ENCODE results near the gene WWTR1. TPM values are rescaled to one million over a fixed set of nuclear protein-coding genes. Genes with fewer than 3 reads are reported as not detected.

WWTR1 gene
- total and polyA plus RNA-seq, 4 donors = 4.5 to 11.8 (median 9.0) TPM

GRCh38 chr3:149512073-149512782, 145.6 kb downstream of the WWTR1 start:
- TF ChIP-seq YY1 (IDR thresholded peaks at IDR 0.05) = no peak
- TF ChIP-seq JUND (IDR thresholded peaks at IDR 0.05) = no peak
- no peak for TF ChIP-seq GABPA (IDR thresholded peaks at IDR 0.05 in 1 of 2, conservative IDR thresholded peaks at IDR 0.05 in 1 of 2)
- TF ChIP-seq, protein P1, sequence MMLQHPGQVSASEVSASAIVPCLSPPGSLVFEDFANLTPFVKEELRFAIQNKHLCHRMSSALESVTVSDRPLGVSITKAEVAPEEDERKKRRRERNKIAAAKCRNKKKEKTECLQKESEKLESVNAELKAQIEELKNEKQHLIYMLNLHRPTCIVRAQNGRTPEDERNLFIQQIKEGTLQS (IDR thresholded peaks at IDR 0.05) = no peak
- no peak for TF ChIP-seq HNF4A (conservative IDR thresholded peaks at IDR 0.05)
- TF ChIP-seq, protein P2, sequence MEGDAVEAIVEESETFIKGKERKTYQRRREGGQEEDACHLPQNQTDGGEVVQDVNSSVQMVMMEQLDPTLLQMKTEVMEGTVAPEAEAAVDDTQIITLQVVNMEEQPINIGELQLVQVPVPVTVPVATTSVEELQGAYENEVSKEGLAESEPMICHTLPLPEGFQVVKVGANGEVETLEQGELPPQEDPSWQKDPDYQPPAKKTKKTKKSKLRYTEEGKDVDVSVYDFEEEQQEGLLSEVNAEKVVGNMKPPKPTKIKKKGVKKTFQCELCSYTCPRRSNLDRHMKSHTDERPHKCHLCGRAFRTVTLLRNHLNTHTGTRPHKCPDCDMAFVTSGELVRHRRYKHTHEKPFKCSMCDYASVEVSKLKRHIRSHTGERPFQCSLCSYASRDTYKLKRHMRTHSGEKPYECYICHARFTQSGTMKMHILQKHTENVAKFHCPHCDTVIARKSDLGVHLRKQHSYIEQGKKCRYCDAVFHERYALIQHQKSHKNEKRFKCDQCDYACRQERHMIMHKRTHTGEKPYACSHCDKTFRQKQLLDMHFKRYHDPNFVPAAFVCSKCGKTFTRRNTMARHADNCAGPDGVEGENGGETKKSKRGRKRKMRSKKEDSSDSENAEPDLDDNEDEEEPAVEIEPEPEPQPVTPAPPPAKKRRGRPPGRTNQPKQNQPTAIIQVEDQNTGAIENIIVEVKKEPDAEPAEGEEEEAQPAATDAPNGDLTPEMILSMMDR (IDR thresholded peaks at IDR 0.05; ENCODE audit: low read depth, low read length, missing input control) = peak; percentile 85
- peak; percentile 94 to 96 for TF ChIP-seq RAD21 (IDR thresholded peaks at IDR 0.05)
- Histone ChIP-seq H3K4me1 (ENCODE audit: control insufficient read depth in 4 of 4, insufficient read depth in 4 of 4, low read length in 3 of 4) (peaks cover 0 to 10% (median 4%) of the 10 kb centered on the region in 4 donors), H3K9me3 (ENCODE audit: control insufficient read depth in 4 of 4, low read length in 3 of 4) (no peaks in the 10 kb centered on the region), H3K27ac (ENCODE audit: low read depth in 1 of 2, low read length in 2 of 2) (no peak overlapping the region), H3K4me3 (ENCODE audit: low read depth in 1 of 3, low read length in 3 of 3) (no peak overlapping the region), H3K36me3 (ENCODE audit: control insufficient read depth in 4 of 4, insufficient read depth in 3 of 4, low read depth in 1 of 4, low read length in 3 of 4) (no peaks in the 10 kb centered on the region), H3K9ac (ENCODE audit: low read depth in 1 of 2, low read length in 2 of 2) (no peak overlapping the region), H3K27me3 (ENCODE audit: control insufficient read depth in 4 of 4, insufficient read depth in 4 of 4, low read length in 3 of 4) (no peaks in the 10 kb centered on the region)
- DNase-seq (ENCODE audit: low spot score) = peak; percentile 45
- 13% methylated on average over 9 of the region's 9 CpGs for WGBS

GRCh38 chr3:149511040-149511626, 146.7 kb downstream of the WWTR1 start:
- Histone ChIP-seq H3K9me3 (ENCODE audit: control insufficient read depth in 4 of 4, low read length in 3 of 4) (no peaks in the 10 kb centered on the region), H3K27ac (ENCODE audit: low read depth in 1 of 2, low read length in 2 of 2) (no peak overlapping the region), H3K4me1 (ENCODE audit: control insufficient read depth in 4 of 4, insufficient read depth in 4 of 4, low read length in 3 of 4) (peaks cover 0 to 10% (median 4%) of the 10 kb centered on the region in 4 donors), H3K36me3 (ENCODE audit: control insufficient read depth in 4 of 4, insufficient read depth in 3 of 4, low read depth in 1 of 4, low read length in 3 of 4) (no peaks in the 10 kb centered on the region), H3K27me3 (ENCODE audit: control insufficient read depth in 4 of 4, insufficient read depth in 4 of 4, low read length in 3 of 4) (no peaks in the 10 kb centered on the region), H3K4me3 (ENCODE audit: low read depth in 1 of 3, low read length in 3 of 3) (no peak overlapping the region), H3K9ac (ENCODE audit: low read depth in 1 of 2, low read length in 2 of 2) (no peak overlapping the region)
- no peak for DNase-seq (ENCODE audit: low spot score)
- TF ChIP-seq FOXA2 (IDR thresholded peaks at IDR 0.05) (no peak), HNF4G (IDR thresholded peaks at IDR 0.05) (no peak), NR2F2 (IDR thresholded peaks at IDR 0.05) (no peak), RXRA (IDR thresholded peaks at IDR 0.05) (no peak), SP1 (IDR thresholded peaks at IDR 0.05) (no peak), JUND (IDR thresholded peaks at IDR 0.05) (no peak), EGR1 (IDR thresholded peaks at IDR 0.05; ENCODE audit: low read depth in 2 of 2) (no peak), FOXA1 (IDR thresholded peaks at IDR 0.05) (no peak), GABPA (IDR thresholded peaks at IDR 0.05 in 1 of 2, conservative IDR thresholded peaks at IDR 0.05 in 1 of 2) (no peak), YY1 (IDR thresholded peaks at IDR 0.05) (no peak), HNF4A (conservative IDR thresholded peaks at IDR 0.05) (no peak), RAD21 (IDR thresholded peaks at IDR 0.05) (no peak), TAF1 (conservative IDR thresholded peaks at IDR 0.05) (no peak), MAX (IDR thresholded peaks at IDR 0.05) (no peak)
- TF ChIP-seq, protein P3, sequence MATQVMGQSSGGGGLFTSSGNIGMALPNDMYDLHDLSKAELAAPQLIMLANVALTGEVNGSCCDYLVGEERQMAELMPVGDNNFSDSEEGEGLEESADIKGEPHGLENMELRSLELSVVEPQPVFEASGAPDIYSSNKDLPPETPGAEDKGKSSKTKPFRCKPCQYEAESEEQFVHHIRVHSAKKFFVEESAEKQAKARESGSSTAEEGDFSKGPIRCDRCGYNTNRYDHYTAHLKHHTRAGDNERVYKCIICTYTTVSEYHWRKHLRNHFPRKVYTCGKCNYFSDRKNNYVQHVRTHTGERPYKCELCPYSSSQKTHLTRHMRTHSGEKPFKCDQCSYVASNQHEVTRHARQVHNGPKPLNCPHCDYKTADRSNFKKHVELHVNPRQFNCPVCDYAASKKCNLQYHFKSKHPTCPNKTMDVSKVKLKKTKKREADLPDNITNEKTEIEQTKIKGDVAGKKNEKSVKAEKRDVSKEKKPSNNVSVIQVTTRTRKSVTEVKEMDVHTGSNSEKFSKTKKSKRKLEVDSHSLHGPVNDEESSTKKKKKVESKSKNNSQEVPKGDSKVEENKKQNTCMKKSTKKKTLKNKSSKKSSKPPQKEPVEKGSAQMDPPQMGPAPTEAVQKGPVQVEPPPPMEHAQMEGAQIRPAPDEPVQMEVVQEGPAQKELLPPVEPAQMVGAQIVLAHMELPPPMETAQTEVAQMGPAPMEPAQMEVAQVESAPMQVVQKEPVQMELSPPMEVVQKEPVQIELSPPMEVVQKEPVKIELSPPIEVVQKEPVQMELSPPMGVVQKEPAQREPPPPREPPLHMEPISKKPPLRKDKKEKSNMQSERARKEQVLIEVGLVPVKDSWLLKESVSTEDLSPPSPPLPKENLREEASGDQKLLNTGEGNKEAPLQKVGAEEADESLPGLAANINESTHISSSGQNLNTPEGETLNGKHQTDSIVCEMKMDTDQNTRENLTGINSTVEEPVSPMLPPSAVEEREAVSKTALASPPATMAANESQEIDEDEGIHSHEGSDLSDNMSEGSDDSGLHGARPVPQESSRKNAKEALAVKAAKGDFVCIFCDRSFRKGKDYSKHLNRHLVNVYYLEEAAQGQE (IDR thresholded peaks at IDR 0.05) = no peak
- TF ChIP-seq, protein P4, sequence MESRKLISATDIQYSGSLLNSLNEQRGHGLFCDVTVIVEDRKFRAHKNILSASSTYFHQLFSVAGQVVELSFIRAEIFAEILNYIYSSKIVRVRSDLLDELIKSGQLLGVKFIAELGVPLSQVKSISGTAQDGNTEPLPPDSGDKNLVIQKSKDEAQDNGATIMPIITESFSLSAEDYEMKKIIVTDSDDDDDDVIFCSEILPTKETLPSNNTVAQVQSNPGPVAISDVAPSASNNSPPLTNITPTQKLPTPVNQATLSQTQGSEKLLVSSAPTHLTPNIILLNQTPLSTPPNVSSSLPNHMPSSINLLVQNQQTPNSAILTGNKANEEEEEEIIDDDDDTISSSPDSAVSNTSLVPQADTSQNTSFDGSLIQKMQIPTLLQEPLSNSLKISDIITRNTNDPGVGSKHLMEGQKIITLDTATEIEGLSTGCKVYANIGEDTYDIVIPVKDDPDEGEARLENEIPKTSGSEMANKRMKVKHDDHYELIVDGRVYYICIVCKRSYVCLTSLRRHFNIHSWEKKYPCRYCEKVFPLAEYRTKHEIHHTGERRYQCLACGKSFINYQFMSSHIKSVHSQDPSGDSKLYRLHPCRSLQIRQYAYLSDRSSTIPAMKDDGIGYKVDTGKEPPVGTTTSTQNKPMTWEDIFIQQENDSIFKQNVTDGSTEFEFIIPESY (IDR thresholded peaks at IDR 0.05) = no peak
- TF ChIP-seq, protein P2 (IDR thresholded peaks at IDR 0.05; ENCODE audit: low read depth, low read length, missing input control) = no peak
- TF ChIP-seq, protein P1 (IDR thresholded peaks at IDR 0.05) = no peak
- WGBS = 76% methylated on average over 3 of the region's 3 CpGs

Measured in liver (tissue), 9 donors.